ENCODE results near the gene PDZD2.

Gene PDZD2

GRCh38 chr5:31675472-31675871 lies 36.5 kb downstream of the PDZD2 start:
- no peak for TF ChIP-seq EZH2phosphoT487 (IDR thresholded peaks at IDR 0.05; ENCODE audit: low read length)
- TF ChIP-seq EZH2 (optimal IDR thresholded peaks at IDR 0.05; ENCODE audit: low read depth, low read length), result no peak
- no peak for TF ChIP-seq CTCF (IDR thresholded peaks at IDR 0.05; ENCODE audit: low read length)
- Histone ChIP-seq H2AFZ (ENCODE audit: low read length) (no peak overlapping the region), H3K9ac (ENCODE audit: low read length) (no peak overlapping the region), H3K4me1 (ENCODE audit: low read length) (no peaks in the 10 kb centered on the region), H3K9me3 (replicated peaks; ENCODE audit: insufficient read depth, low read length) (no peaks in the 10 kb centered on the region), H3K4me3 (ENCODE audit: low read length) (no peak overlapping the region), H3K4me2 (ENCODE audit: low read depth, low read length) (no peak overlapping the region), H3K79me2 (ENCODE audit: low read length) (no peaks in the 10 kb centered on the region), H4K20me1 (ENCODE audit: insufficient read depth, low read length) (no peaks in the 10 kb centered on the region), H3K27ac (ENCODE audit: low read length) (no peak overlapping the region), H3F3A (ENCODE audit: insufficient read depth, low read length) (no peaks in the 10 kb centered on the region), H3K9me2 (replicated peaks; ENCODE audit: insufficient read depth, low read length) (no peaks in the 10 kb centered on the region), H3K36me3 (replicated peaks; ENCODE audit: insufficient read depth, low read length) (no peaks in the 10 kb centered on the region), H3K27me3 (replicated peaks; ENCODE audit: insufficient read depth, low read length) (no peaks in the 10 kb centered on the region)
- no peak for DNase-seq

GRCh38 chr5:31678180-31678579 lies 39.2 kb downstream of the PDZD2 start:
- no peak overlapping the region for H3K4me2 ChIP-seq (ENCODE audit: low read depth, low read length)
- H3K9ac ChIP-seq (ENCODE audit: low read length), result no peak overlapping the region
- no peak overlapping the region for H3K27ac ChIP-seq (ENCODE audit: low read length)
- TF ChIP-seq CTCF (IDR thresholded peaks at IDR 0.05; ENCODE audit: low read length) (no peak), EZH2 (optimal IDR thresholded peaks at IDR 0.05; ENCODE audit: low read depth, low read length) (no peak), EZH2phosphoT487 (IDR thresholded peaks at IDR 0.05; ENCODE audit: low read length) (no peak)
- DNase-seq, result no peak
- no peaks in the 10 kb centered on the region for H3K4me1 ChIP-seq (ENCODE audit: low read length)
- H4K20me1 ChIP-seq (ENCODE audit: insufficient read depth, low read length), result no peaks in the 10 kb centered on the region
- no peaks in the 10 kb centered on the region for H3F3A ChIP-seq (ENCODE audit: insufficient read depth, low read length)
- no peaks in the 10 kb centered on the region for H3K36me3 ChIP-seq (replicated peaks; ENCODE audit: insufficient read depth, low read length)
- H3K4me3 ChIP-seq (ENCODE audit: low read length), result no peak overlapping the region
- H3K9me2 ChIP-seq (replicated peaks; ENCODE audit: insufficient read depth, low read length), result no peaks in the 10 kb centered on the region
- no peaks in the 10 kb centered on the region for H3K79me2 ChIP-seq (ENCODE audit: low read length)
- no peaks in the 10 kb centered on the region for H3K27me3 ChIP-seq (replicated peaks; ENCODE audit: insufficient read depth, low read length)
- no peak overlapping the region for H2AFZ ChIP-seq (ENCODE audit: low read length)
- H3K9me3 ChIP-seq (replicated peaks; ENCODE audit: insufficient read depth, low read length), result no peaks in the 10 kb centered on the region

- no peaks in the 10 kb centered on the region for H3K27me3 ChIP-seq (replicated peaks; ENCODE audit: insufficient read depth, low read length)
- no peak for DNase-seq
- TF ChIP-seq EZH2phosphoT487 (IDR thresholded peaks at IDR 0.05; ENCODE audit: low read length), result no peak
- no peak for TF ChIP-seq CTCF (IDR thresholded peaks at IDR 0.05; ENCODE audit: low read length)
- TF ChIP-seq EZH2 (optimal IDR thresholded peaks at IDR 0.05; ENCODE audit: low read depth, low read length), result no peak
Observed at GRCh38 chr5:31680528-31680927, 41.6 kb downstream of the PDZD2 start.

More at GRCh38 chr5:31680528-31680927, 41.6 kb downstream of the PDZD2 start:
- Histone ChIP-seq H3K9me3 (replicated peaks; ENCODE audit: insufficient read depth, low read length) (no peaks in the 10 kb centered on the region), H3K79me2 (ENCODE audit: low read length) (no peaks in the 10 kb centered on the region), H4K20me1 (ENCODE audit: insufficient read depth, low read length) (no peaks in the 10 kb centered on the region), H3K4me3 (ENCODE audit: low read length) (no peak overlapping the region), H3K36me3 (replicated peaks; ENCODE audit: insufficient read depth, low read length) (no peaks in the 10 kb centered on the region), H2AFZ (ENCODE audit: low read length) (no peak overlapping the region), H3K9ac (ENCODE audit: low read length) (no peak overlapping the region), H3K4me1 (ENCODE audit: low read length) (no peaks in the 10 kb centered on the region), H3F3A (ENCODE audit: insufficient read depth, low read length) (no peaks in the 10 kb centered on the region), H3K27ac (ENCODE audit: low read length) (no peak overlapping the region), H3K9me2 (replicated peaks; ENCODE audit: insufficient read depth, low read length) (no peaks in the 10 kb centered on the region), H3K4me2 (ENCODE audit: low read depth, low read length) (no peak overlapping the region)

All from MM.1S (cell line).